GM23338 (cell line): Measurements from ENCODE around the gene GGTLC2. TPM values are rescaled to one million over a fixed set of nuclear protein-coding genes. Genes with fewer than 3 reads are reported as not detected.

ENCODE experiments used
- ATAC-seq: fragments of 200-7000 bp; cut with Tn5 transposase; 3 replicates; pipeline ENCODE4 v1.9.1; 2020
- DNase-seq: peaks from one replicate; pipeline ENCODE4 v3.0.0-alpha.2; 2015; ENCODE audit warnings: low spot score
- H2AFZ ChIP-seq: fragments of 200-600 bp; sonication (generic); 2 replicates; pipeline ENCODE4 v1.8.0; 2016; ENCODE audit warnings: antibody characterized with exemption, mild to moderate bottlenecking, moderate library complexity
- H3F3A ChIP-seq: fragments of 200-600 bp; sonication (generic); replicated peaks from 2 replicates; pipeline ENCODE4 v1.8.0; 2017; ENCODE audit warnings: antibody characterized with exemption, mixed run types, low read depth
- H3K27ac ChIP-seq: fragments of 200-600 bp; sonication (generic); 2 replicates; pipeline ENCODE4 v1.6.1; 2016; ENCODE audit warnings: low read depth
- H3K27me3 ChIP-seq: fragments of 200-600 bp; sonication (generic); 2 replicates; pipeline ENCODE4 v1.8.0; 2016; ENCODE audit warnings: mild to moderate bottlenecking, mixed run types, moderate library complexity; ENCODE audit not compliant: insufficient read depth
- H3K36me3 ChIP-seq: fragments of 200-600 bp; sonication (generic); 2 replicates; pipeline ENCODE4 v1.8.0; 2016; ENCODE audit warnings: mild to moderate bottlenecking; ENCODE audit not compliant: insufficient read depth
- H3K4me1 ChIP-seq: fragments of 200-600 bp; sonication (generic); 2 replicates; pipeline ENCODE4 v1.8.0; 2016; ENCODE audit warnings: mild to moderate bottlenecking, moderate library complexity; ENCODE audit not compliant: insufficient read depth
- H3K4me2 ChIP-seq: fragments of 200-600 bp; sonication (generic); 2 replicates; pipeline ENCODE4 v1.7.1; 2017; ENCODE audit warnings: mixed run types
- H3K4me3 ChIP-seq: fragments of 200-600 bp; sonication (generic); 2 replicates; pipeline ENCODE4 v1.6.1; 2016; ENCODE audit warnings: mixed run types
- H3K79me2 ChIP-seq: fragments of 200-600 bp; sonication (generic); replicated peaks from 2 replicates; pipeline ENCODE4 v1.8.0; 2017; ENCODE audit warnings: mild to moderate bottlenecking; ENCODE audit not compliant: insufficient read depth
- H3K9me2 ChIP-seq: fragments of 200-600 bp; sonication (generic); 2 replicates; pipeline ENCODE4 v1.8.0; 2017; ENCODE audit not compliant: insufficient read depth
- H4K20me1 ChIP-seq: fragments of 200-600 bp; sonication (generic); replicated peaks from 2 replicates; pipeline ENCODE4 v1.8.0; 2017; ENCODE audit warnings: mild to moderate bottlenecking; ENCODE audit not compliant: insufficient read depth
- H3K27ac Mint-ChIP-seq: 2 replicates; pipeline ENCODE4 v1.8.0; 2020; ENCODE audit warnings: inconsistent platforms, mild to moderate bottlenecking, moderate library complexity, mixed read lengths
- H3K27me3 Mint-ChIP-seq: 3 replicates; pipeline ENCODE4 v1.8.0; 2022; ENCODE audit warnings: low read depth, mild to moderate bottlenecking, moderate library complexity, mixed read lengths, inconsistent platforms; ENCODE audit not compliant: insufficient read depth, poor library complexity
- H3K36me3 Mint-ChIP-seq: 3 replicates; pipeline ENCODE4 v1.8.0; 2021; ENCODE audit warnings: low read depth, mild to moderate bottlenecking, inconsistent platforms, moderate library complexity, mixed read lengths
- H3K4me1 Mint-ChIP-seq: 3 replicates; pipeline ENCODE4 v1.8.0; 2020; ENCODE audit warnings: mild to moderate bottlenecking, inconsistent platforms, mixed read lengths
- H3K4me3 Mint-ChIP-seq: 3 replicates; pipeline ENCODE4 v1.8.0; 2021; ENCODE audit warnings: moderate library complexity, mild to moderate bottlenecking, inconsistent platforms, mixed read lengths
- H3K9me3 Mint-ChIP-seq: 3 replicates; pipeline ENCODE4 v1.8.0; 2020; ENCODE audit warnings: moderate library complexity, mild to moderate bottlenecking, inconsistent platforms, mixed read lengths
- CREB1 ChIP-seq: fragments of 250-450 bp; sonication (Bioruptor Pico); IDR thresholded peaks from 2 replicates; pipeline ENCODE4 v1.5.0; 2020; ENCODE audit warnings: low read depth, mild to moderate bottlenecking, moderate library complexity
- EZH2 ChIP-seq: fragments of 200-600 bp; sonication (generic); IDR thresholded peaks from one replicate; pipeline ENCODE4 v1.8.0; 2017; ENCODE audit warnings: antibody characterized with exemption, mild to moderate bottlenecking, low read depth; ENCODE audit not compliant: unreplicated experiment
- EZH2phosphoT487 ChIP-seq: fragments of 200-600 bp; sonication (generic); IDR thresholded peaks from one replicate; pipeline ENCODE4 v1.8.1; 2018; ENCODE audit warnings: antibody characterized with exemption; ENCODE audit not compliant: unreplicated experiment
- JUNB ChIP-seq: IDR thresholded peaks from one replicate; pipeline ENCODE4 v1.6.1; 2016; ENCODE audit warnings: antibody characterized with exemption; ENCODE audit not compliant: unreplicated experiment
- NANOG ChIP-seq: IDR thresholded peaks from 2 replicates; pipeline ENCODE4 v1.6.1; 2016; ENCODE audit warnings: antibody characterized with exemption, borderline replicate concordance
- POLR2AphosphoS5 ChIP-seq: IDR thresholded peaks from 2 replicates; pipeline ENCODE4 v1.6.1; 2016; ENCODE audit warnings: antibody characterized with exemption, low read depth
- STAT1 ChIP-seq: IDR thresholded peaks from one replicate; pipeline ENCODE4 v1.6.1; 2016; ENCODE audit warnings: antibody characterized with exemption; ENCODE audit not compliant: unreplicated experiment
- ZNF114 ChIP-seq: fragments of 250-450 bp; sonication (Bioruptor Pico); IDR thresholded peaks from 2 replicates; pipeline ENCODE4 v1.5.0; 2020; ENCODE audit warnings: mild to moderate bottlenecking, moderate library complexity
- ZNF331 ChIP-seq: fragments of 250-450 bp; sonication (Bioruptor Pico); IDR thresholded peaks from 2 replicates; pipeline ENCODE4 v1.5.0; 2020; ENCODE audit warnings: low read depth, mild to moderate bottlenecking, moderate library complexity
- polyA plus RNA-seq: library from polyadenylated mRNA; unstranded; fragments of >200 nt; fragmentation: Nextera tagmentation; extraction: Ambion mirVana; gene quantifications from 2 replicates; pipeline ENCODE4 v1.2.1, GENCODE V29; 2016
- total RNA-seq: library from RNA; depleted of rRNA; stranded (reverse); fragments of >200 nt; shearing (Covaris generic); gene quantifications from 2 replicates; pipeline ENCODE4 v1.2.3, GENCODE V29; 2014
- TF ChIP-seq, protein P1 (sequence below), 2 experiments: fragments of 200-600 bp in 1 of 2; sonication (generic) in 1 of 2; conservative IDR thresholded peaks; 2 replicates each; pipeline versions ENCODE4 v1.5.1 to v1.6.1; 2016 to 2017; ENCODE audit warnings: antibody characterized with exemption in 2 of 2, low read depth in 2 of 2, mild to moderate bottlenecking in 2 of 2, moderate library complexity in 1 of 2
- TF ChIP-seq, protein P2 (sequence below): IDR thresholded peaks from one replicate; pipeline ENCODE4 v1.6.1; 2018; ENCODE audit warnings: antibody characterized with exemption; ENCODE audit not compliant: unreplicated experiment
- TF ChIP-seq, protein P3 (sequence below): fragments of 250-450 bp; sonication (Bioruptor Pico); IDR thresholded peaks from 2 replicates; pipeline ENCODE4 v1.5.0; 2020; ENCODE audit warnings: mild to moderate bottlenecking, moderate library complexity
- TF ChIP-seq, protein P4 (sequence below): IDR thresholded peaks from 2 replicates; pipeline ENCODE4 v1.6.1; 2016; ENCODE audit warnings: antibody characterized with exemption

Gene GGTLC2
- total and polyA plus RNA-seq, 2 experiments from 2014 or later = not detected

DNA sequence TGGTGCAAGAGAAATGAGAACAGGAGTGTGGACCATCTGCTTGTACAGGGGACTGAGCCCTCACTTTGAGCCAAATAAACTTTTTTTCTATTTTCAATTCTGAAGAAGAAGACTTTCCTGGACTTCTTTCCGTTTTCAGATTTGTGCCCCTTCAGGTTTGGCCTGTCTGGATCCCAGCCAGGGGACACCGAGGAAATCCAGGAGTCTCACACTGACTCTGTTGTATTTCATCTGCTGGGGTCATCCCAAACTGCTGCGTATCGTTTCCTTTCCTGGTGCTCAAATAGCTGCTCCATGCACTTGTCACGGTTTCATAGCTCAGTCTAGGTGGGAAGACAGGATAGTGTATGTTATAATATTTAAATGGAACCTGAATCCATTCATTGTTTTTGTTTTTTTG lies 51.7 kb downstream of the GGTLC2 start:
- Mint-ChIP-seq H3K4me1 (peaks cover 4% of the 10 kb centered on the region), H3K27me3 (peaks cover 60% of the 10 kb centered on the region), H3K9me3 (no peaks in the 10 kb centered on the region), H3K27ac (no peak overlapping the region), H3K4me3 (no peak overlapping the region), H3K36me3 (no peaks in the 10 kb centered on the region; the same call in 2 of the 3 replicates)
- H3K79me2 ChIP-seq = no peaks in the 10 kb centered on the region
- H3K9me2 ChIP-seq = no peaks in the 10 kb centered on the region
- H3K27ac ChIP-seq = no peak overlapping the region
- no peak overlapping the region for H3K4me3 ChIP-seq
- ATAC-seq (no peak), DNase-seq (no peak)
- no peaks in the 10 kb centered on the region for H3K4me1 ChIP-seq
- H3K27me3 ChIP-seq = peaks cover 97% of the 10 kb centered on the region
- H3F3A ChIP-seq = no peaks in the 10 kb centered on the region
- no peaks in the 10 kb centered on the region; the same call in 1 of the 2 replicates for H4K20me1 ChIP-seq
- no peak overlapping the region for H3K4me2 ChIP-seq
- H3K36me3 ChIP-seq = no peaks in the 10 kb centered on the region
- no peak overlapping the region for H2AFZ ChIP-seq
- TF ChIP-seq ZNF114 (CRISPR knock-in tag) (no peak), STAT1 (no peak), POLR2AphosphoS5 (no peak), NANOG (no peak), EZH2phosphoT487 (no peak), EZH2 (no peak), CREB1 (CRISPR knock-in tag) (no peak), JUNB (no peak), ZNF331 (CRISPR knock-in tag) (no peak)
- TF ChIP-seq, protein P1, sequence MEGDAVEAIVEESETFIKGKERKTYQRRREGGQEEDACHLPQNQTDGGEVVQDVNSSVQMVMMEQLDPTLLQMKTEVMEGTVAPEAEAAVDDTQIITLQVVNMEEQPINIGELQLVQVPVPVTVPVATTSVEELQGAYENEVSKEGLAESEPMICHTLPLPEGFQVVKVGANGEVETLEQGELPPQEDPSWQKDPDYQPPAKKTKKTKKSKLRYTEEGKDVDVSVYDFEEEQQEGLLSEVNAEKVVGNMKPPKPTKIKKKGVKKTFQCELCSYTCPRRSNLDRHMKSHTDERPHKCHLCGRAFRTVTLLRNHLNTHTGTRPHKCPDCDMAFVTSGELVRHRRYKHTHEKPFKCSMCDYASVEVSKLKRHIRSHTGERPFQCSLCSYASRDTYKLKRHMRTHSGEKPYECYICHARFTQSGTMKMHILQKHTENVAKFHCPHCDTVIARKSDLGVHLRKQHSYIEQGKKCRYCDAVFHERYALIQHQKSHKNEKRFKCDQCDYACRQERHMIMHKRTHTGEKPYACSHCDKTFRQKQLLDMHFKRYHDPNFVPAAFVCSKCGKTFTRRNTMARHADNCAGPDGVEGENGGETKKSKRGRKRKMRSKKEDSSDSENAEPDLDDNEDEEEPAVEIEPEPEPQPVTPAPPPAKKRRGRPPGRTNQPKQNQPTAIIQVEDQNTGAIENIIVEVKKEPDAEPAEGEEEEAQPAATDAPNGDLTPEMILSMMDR (conservative IDR thresholded peaks at IDR 0.05; ENCODE audit: low read depth in 2 of 2) = no peak
- TF ChIP-seq, protein P2, sequence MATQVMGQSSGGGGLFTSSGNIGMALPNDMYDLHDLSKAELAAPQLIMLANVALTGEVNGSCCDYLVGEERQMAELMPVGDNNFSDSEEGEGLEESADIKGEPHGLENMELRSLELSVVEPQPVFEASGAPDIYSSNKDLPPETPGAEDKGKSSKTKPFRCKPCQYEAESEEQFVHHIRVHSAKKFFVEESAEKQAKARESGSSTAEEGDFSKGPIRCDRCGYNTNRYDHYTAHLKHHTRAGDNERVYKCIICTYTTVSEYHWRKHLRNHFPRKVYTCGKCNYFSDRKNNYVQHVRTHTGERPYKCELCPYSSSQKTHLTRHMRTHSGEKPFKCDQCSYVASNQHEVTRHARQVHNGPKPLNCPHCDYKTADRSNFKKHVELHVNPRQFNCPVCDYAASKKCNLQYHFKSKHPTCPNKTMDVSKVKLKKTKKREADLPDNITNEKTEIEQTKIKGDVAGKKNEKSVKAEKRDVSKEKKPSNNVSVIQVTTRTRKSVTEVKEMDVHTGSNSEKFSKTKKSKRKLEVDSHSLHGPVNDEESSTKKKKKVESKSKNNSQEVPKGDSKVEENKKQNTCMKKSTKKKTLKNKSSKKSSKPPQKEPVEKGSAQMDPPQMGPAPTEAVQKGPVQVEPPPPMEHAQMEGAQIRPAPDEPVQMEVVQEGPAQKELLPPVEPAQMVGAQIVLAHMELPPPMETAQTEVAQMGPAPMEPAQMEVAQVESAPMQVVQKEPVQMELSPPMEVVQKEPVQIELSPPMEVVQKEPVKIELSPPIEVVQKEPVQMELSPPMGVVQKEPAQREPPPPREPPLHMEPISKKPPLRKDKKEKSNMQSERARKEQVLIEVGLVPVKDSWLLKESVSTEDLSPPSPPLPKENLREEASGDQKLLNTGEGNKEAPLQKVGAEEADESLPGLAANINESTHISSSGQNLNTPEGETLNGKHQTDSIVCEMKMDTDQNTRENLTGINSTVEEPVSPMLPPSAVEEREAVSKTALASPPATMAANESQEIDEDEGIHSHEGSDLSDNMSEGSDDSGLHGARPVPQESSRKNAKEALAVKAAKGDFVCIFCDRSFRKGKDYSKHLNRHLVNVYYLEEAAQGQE = no peak
- TF ChIP-seq, protein P3, sequence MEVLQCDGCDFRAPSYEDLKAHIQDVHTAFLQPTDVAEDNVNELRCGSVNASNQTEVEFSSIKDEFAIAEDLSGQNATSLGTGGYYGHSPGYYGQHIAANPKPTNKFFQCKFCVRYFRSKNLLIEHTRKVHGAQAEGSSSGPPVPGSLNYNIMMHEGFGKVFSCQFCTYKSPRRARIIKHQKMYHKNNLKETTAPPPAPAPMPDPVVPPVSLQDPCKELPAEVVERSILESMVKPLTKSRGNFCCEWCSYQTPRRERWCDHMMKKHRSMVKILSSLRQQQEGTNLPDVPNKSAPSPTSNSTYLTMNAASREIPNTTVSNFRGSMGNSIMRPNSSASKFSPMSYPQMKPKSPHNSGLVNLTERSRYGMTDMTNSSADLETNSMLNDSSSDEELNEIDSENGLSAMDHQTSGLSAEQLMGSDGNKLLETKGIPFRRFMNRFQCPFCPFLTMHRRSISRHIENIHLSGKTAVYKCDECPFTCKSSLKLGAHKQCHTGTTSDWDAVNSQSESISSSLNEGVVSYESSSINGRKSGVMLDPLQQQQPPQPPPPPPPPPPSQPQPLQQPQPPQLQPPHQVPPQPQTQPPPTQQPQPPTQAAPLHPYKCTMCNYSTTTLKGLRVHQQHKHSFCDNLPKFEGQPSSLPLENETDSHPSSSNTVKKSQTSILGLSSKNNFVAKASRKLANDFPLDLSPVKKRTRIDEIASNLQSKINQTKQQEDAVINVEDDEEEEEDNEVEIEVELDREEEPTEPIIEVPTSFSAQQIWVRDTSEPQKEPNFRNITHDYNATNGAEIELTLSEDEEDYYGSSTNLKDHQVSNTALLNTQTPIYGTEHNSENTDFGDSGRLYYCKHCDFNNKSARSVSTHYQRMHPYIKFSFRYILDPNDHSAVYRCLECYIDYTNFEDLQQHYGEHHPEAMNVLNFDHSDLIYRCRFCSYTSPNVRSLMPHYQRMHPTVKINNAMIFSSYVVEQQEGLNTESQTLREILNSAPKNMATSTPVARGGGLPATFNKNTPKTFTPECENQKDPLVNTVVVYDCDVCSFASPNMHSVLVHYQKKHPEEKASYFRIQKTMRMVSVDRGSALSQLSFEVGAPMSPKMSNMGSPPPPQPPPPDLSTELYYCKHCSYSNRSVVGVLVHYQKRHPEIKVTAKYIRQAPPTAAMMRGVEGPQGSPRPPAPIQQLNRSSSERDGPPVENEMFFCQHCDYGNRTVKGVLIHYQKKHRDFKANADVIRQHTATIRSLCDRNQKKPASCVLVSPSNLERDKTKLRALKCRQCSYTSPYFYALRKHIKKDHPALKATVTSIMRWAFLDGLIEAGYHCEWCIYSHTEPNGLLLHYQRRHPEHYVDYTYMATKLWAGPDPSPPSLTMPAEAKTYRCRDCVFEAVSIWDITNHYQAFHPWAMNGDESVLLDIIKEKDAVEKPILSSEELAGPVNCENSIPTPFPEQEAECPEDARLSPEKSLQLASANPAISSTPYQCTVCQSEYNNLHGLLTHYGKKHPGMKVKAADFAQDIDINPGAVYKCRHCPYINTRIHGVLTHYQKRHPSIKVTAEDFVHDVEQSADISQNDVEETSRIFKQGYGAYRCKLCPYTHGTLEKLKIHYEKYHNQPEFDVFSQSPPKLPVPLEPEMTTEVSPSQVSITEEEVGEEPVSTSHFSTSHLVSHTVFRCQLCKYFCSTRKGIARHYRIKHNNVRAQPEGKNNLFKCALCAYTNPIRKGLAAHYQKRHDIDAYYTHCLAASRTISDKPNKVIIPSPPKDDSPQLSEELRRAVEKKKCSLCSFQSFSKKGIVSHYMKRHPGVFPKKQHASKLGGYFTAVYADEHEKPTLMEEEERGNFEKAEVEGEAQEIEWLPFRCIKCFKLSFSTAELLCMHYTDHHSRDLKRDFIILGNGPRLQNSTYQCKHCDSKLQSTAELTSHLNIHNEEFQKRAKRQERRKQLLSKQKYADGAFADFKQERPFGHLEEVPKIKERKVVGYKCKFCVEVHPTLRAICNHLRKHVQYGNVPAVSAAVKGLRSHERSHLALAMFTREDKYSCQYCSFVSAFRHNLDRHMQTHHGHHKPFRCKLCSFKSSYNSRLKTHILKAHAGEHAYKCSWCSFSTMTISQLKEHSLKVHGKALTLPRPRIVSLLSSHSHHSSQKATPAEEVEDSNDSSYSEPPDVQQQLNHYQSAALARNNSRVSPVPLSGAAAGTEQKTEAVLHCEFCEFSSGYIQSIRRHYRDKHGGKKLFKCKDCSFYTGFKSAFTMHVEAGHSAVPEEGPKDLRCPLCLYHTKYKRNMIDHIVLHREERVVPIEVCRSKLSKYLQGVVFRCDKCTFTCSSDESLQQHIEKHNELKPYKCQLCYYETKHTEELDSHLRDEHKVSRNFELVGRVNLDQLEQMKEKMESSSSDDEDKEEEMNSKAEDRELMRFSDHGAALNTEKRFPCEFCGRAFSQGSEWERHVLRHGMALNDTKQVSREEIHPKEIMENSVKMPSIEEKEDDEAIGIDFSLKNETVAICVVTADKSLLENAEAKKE (CRISPR knock-in tag) = no peak
- TF ChIP-seq, protein P4, sequence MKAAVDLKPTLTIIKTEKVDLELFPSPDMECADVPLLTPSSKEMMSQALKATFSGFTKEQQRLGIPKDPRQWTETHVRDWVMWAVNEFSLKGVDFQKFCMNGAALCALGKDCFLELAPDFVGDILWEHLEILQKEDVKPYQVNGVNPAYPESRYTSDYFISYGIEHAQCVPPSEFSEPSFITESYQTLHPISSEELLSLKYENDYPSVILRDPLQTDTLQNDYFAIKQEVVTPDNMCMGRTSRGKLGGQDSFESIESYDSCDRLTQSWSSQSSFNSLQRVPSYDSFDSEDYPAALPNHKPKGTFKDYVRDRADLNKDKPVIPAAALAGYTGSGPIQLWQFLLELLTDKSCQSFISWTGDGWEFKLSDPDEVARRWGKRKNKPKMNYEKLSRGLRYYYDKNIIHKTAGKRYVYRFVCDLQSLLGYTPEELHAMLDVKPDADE = no peak
